Measurements from ENCODE around the gene PLCB2. TPM values are rescaled to one million over a fixed set of nuclear protein-coding genes. Genes with fewer than 3 reads are reported as not detected.

The PLCB2 gene
- polyA plus RNA-seq, 1 donor (not counting 4 experiments of a cell fraction or from before 2014, with no cell fraction given) = 0.73 TPM

- dilution Hi-C loops (cut with MboI; ENCODE audit: extremely low pct_ligation_motif_present, low sequenced_read_pairs) = no loop called here
- DNase-seq (ENCODE audit: low read depth, low spot score) = no peak
- Histone ChIP-seq H3K27me3 (ENCODE audit: control insufficient read depth, extremely low read depth, insufficient read depth, low read length) (no peaks in the 10 kb centered on the region), H3K4me2 (ENCODE audit: control insufficient read depth, extremely low read depth, insufficient read depth, low read depth, low read length) (no peak overlapping the region), H3K9me1 (ENCODE audit: control insufficient read depth, extremely low read depth, insufficient read depth, low read length) (no peaks in the 10 kb centered on the region), H3K27ac (ENCODE audit: control insufficient read depth, insufficient read depth, low read length) (no peak overlapping the region), H3K79me2 (ENCODE audit: control insufficient read depth, insufficient read depth, low read length) (no peaks in the 10 kb centered on the region), H3K9me3 (ENCODE audit: control insufficient read depth, low read depth, low read length) (no peaks in the 10 kb centered on the region), H3K36me3 (ENCODE audit: control insufficient read depth in 2 of 2, extremely low read depth in 1 of 2, insufficient read depth in 2 of 2, low read length in 2 of 2) (no peaks in the 10 kb centered on the region), H3K4me1 (ENCODE audit: control insufficient read depth, extremely low read depth, insufficient read depth, low read length) (peaks cover 9% of the 10 kb centered on the region), H3K9ac (ENCODE audit: control insufficient read depth, extremely low read depth, insufficient read depth, low read length) (no peak overlapping the region), H3K4me3 (ENCODE audit: control insufficient read depth in 2 of 3, extremely low read depth in 1 of 3, insufficient read depth in 2 of 3, low read depth in 1 of 3, low read length in 3 of 3) (no peak overlapping the region), H2AFZ (ENCODE audit: control insufficient read depth, low read length) (no peak overlapping the region), H4K20me1 (ENCODE audit: control insufficient read depth, extremely low read depth, insufficient read depth, low read length) (no peaks in the 10 kb centered on the region)
- no peak for TF ChIP-seq EZH2 (IDR thresholded peaks at IDR 0.05; ENCODE audit: low read length)
- no peak for TF ChIP-seq CTCF (optimal IDR thresholded peaks at IDR 0.05 in 1 of 3, IDR thresholded peaks at IDR 0.05 in 1 of 3, conservative IDR thresholded peaks at IDR 0.05 in 1 of 3; ENCODE audit: extremely low read depth in 1 of 3, insufficient read depth in 2 of 3, low read length in 3 of 3)
- FAIRE-seq = no peak
These were observed 46.0 kb upstream of the PLCB2 start for GRCh38 chr15:40353697-40354096.

GRCh38 chr15:40352281-40352901 is 44.7 kb upstream of the PLCB2 start:
- no peaks in the 10 kb centered on the region for H4K20me1 ChIP-seq (ENCODE audit: control insufficient read depth, extremely low read depth, insufficient read depth, low read length)
- no peak overlapping the region for H2AFZ ChIP-seq (ENCODE audit: control insufficient read depth, low read length)
- dilution Hi-C loops (cut with MboI; ENCODE audit: extremely low pct_ligation_motif_present, low sequenced_read_pairs) = no loop called here
- H3K36me3 ChIP-seq (ENCODE audit: control insufficient read depth in 2 of 2, extremely low read depth in 1 of 2, insufficient read depth in 2 of 2, low read length in 2 of 2) = no peaks in the 10 kb centered on the region
- no peaks in the 10 kb centered on the region for H3K79me2 ChIP-seq (ENCODE audit: control insufficient read depth, insufficient read depth, low read length)
- FAIRE-seq = no peak
- no peaks in the 10 kb centered on the region for H3K9me1 ChIP-seq (ENCODE audit: control insufficient read depth, extremely low read depth, insufficient read depth, low read length)
- no peaks in the 10 kb centered on the region for H3K9me3 ChIP-seq (ENCODE audit: control insufficient read depth, low read depth, low read length)
- H3K27ac ChIP-seq (ENCODE audit: control insufficient read depth, insufficient read depth, low read length) = no peak overlapping the region
- H3K4me3 ChIP-seq (ENCODE audit: control insufficient read depth in 2 of 3, extremely low read depth in 1 of 3, insufficient read depth in 2 of 3, low read depth in 1 of 3, low read length in 3 of 3) = no peak overlapping the region
- TF ChIP-seq CTCF (optimal IDR thresholded peaks at IDR 0.05 in 1 of 3, IDR thresholded peaks at IDR 0.05 in 1 of 3, conservative IDR thresholded peaks at IDR 0.05 in 1 of 3; ENCODE audit: extremely low read depth in 1 of 3, insufficient read depth in 2 of 3, low read length in 3 of 3) (no peak), EZH2 (IDR thresholded peaks at IDR 0.05; ENCODE audit: low read length) (no peak)
- no peak for DNase-seq (ENCODE audit: low read depth, low spot score)
- H3K27me3 ChIP-seq (ENCODE audit: control insufficient read depth, extremely low read depth, insufficient read depth, low read length) = no peaks in the 10 kb centered on the region
- H3K4me2 ChIP-seq (ENCODE audit: control insufficient read depth, extremely low read depth, insufficient read depth, low read depth, low read length) = no peak overlapping the region
- no peaks in the 10 kb centered on the region for H3K4me1 ChIP-seq (ENCODE audit: control insufficient read depth, extremely low read depth, insufficient read depth, low read length)
- no peak overlapping the region for H3K9ac ChIP-seq (ENCODE audit: control insufficient read depth, extremely low read depth, insufficient read depth, low read length)

All from keratinocyte (primary cell).